TTC549 (cell line): ENCODE results near the gene ZDHHC8.
"Not testable (repeated sequence)": the region's sequence is repeated elsewhere in the genome, so short reads cannot be mapped to it uniquely, and the experiment has no call there.

ENCODE experiments used
- FAIRE-seq: peaks from 2 replicates; lab custom pipeline; 2012; peaks lifted over from hg19 to GRCh38; lab: Jason Lieb, UNC

ZDHHC8 gene

GRCh38 chr22:20145206-20145831 lies 13.7 kb downstream of the ZDHHC8 start:
- FAIRE-seq: no peak

- FAIRE-seq: no peak
Observed at GRCh38 chr22:20145832-20146223, 14.2 kb downstream of the ZDHHC8 start.

- no peak for FAIRE-seq
Observed at GRCh38 chr22:20146777-20147176, 15.2 kb downstream of the ZDHHC8 start.

- no peak for FAIRE-seq
Observed at GRCh38 chr22:20147237-20147988, 15.8 kb downstream of the ZDHHC8 start.

- no peak for FAIRE-seq
Observed at GRCh38 chr22:20148414-20148813, 16.8 kb downstream of the ZDHHC8 start.

- FAIRE-seq: no peak
Observed at GRCh38 chr22:20149257-20150250, 17.9 kb downstream of the ZDHHC8 start.

GRCh38 chr22:20150381-20151275 lies 19.0 kb downstream of the ZDHHC8 start, which contains the start of gene CCDC188:
TSS of gene CCDC188 (minus strand) at chr22:20151055. CDS start at chr22:20150986, 69 bp downstream.
- FAIRE-seq: no peak

GRCh38 chr22:20151276-20151588 lies 19.6 kb downstream of the ZDHHC8 start:
- no peak for FAIRE-seq

GRCh38 chr22:20152464-20152890 lies 20.9 kb downstream of the ZDHHC8 start:
- no peak for FAIRE-seq

- no peak for FAIRE-seq
Observed at GRCh38 chr22:20153945-20154344, 22.3 kb downstream of the ZDHHC8 start.

- FAIRE-seq: no peak
Observed at GRCh38 chr22:20154602-20155187, 23.1 kb downstream of the ZDHHC8 start.

GRCh38 chr22:20155330-20156041 lies 23.9 kb downstream of the ZDHHC8 start:
- no peak for FAIRE-seq

- FAIRE-seq: no peak
Observed at GRCh38 chr22:20156042-20156389, 24.4 kb downstream of the ZDHHC8 start.

GRCh38 chr22:20156611-20157429 lies 25.2 kb downstream of the ZDHHC8 start:
- FAIRE-seq: no peak

GRCh38 chr22:20157430-20158183 lies 26.0 kb downstream of the ZDHHC8 start:
- FAIRE-seq: no peak

GRCh38 chr22:20158391-20159036 lies 26.9 kb downstream of the ZDHHC8 start:
- FAIRE-seq: no peak

- no peak for FAIRE-seq
Observed at GRCh38 chr22:20159076-20159475, 27.5 kb downstream of the ZDHHC8 start.

- FAIRE-seq: not testable (repeated sequence)
Observed at GRCh38 chr22:20159531-20159930, 27.9 kb downstream of the ZDHHC8 start.

GRCh38 chr22:20160041-20160440 lies 28.4 kb downstream of the ZDHHC8 start:
- FAIRE-seq: no peak
